HAP-1 (cell line): ENCODE results near the gene GALNT9.

Experiments used
- DNase-seq, 2 experiments: peaks; one replicate each; pipeline ENCODE4 v3.0.0-alpha.2; 2016 to 2020; ENCODE audit warnings: low spot score in 2 of 2
- H3K27me3 ChIP-seq: fragments of 250-450 bp; sonication (Bioruptor Pico); 2 replicates; pipeline ENCODE4 v1.5.1; 2020; ENCODE audit warnings: low read depth, mild to moderate bottlenecking, moderate library complexity
- H3K36me3 ChIP-seq: fragments of 250-450 bp; sonication (Bioruptor Pico); replicated peaks from 2 replicates; pipeline ENCODE4 v1.5.1; 2020; ENCODE audit warnings: mild to moderate bottlenecking
- H3K4me1 ChIP-seq: fragments of 250-450 bp; sonication (Bioruptor Pico); 2 replicates; pipeline ENCODE4 v1.5.1; 2020; ENCODE audit warnings: mild to moderate bottlenecking
- H3K4me3 ChIP-seq: fragments of 250-450 bp; sonication (Bioruptor Pico); 2 replicates; pipeline ENCODE4 v1.5.1; 2020; ENCODE audit warnings: mild to moderate bottlenecking, moderate library complexity
- H3K9me3 ChIP-seq: fragments of 250-450 bp; sonication (Bioruptor Pico); 2 replicates; pipeline ENCODE4 v1.5.1; 2020; ENCODE audit warnings: mild to moderate bottlenecking, moderate library complexity
- in situ Hi-C: fragments of 300-500 bp; cut with MboI; formaldehyde crosslinking; loops from 3 replicates; pipeline ENCODE4 v1.14.3; 2020; ENCODE audit warnings: low sequenced_read_pairs, inconsistent platforms, mixed read lengths

GALNT9 gene

DNA sequence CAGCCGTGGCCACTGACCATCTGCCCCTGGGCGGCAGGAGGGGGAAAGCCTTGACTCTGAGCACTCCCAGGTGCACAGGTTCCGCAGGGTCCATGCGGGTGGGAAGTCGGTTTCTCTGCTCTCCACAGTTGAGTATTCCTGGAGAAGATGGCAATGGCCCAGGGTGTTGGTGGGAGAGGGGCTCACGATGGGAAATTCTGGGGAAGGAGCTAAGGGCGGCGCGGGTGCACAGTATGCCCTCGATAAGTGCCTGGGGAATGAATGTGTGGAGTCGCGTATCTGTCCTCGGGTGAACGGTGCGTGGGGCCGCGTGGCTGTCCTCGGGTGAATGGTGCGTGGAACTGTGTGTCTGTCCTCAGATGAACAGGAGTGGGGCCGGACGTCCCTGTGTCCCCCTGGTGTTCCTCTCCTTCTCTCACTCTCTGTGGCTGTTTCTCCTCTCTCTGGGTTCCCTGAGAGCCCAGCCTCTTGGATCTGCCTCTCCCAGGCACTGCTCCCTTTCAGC is 147.1 kb downstream of the GALNT9 start:
- in situ Hi-C loops = no loop called here
- Histone ChIP-seq H3K36me3 (no peaks in the 10 kb centered on the region), H3K27me3 (peaks cover 28% of the 10 kb centered on the region), H3K4me3 (no peak overlapping the region), H3K9me3 (no peaks in the 10 kb centered on the region), H3K4me1 (no peaks in the 10 kb centered on the region)
- DNase-seq = no peak

DNA sequence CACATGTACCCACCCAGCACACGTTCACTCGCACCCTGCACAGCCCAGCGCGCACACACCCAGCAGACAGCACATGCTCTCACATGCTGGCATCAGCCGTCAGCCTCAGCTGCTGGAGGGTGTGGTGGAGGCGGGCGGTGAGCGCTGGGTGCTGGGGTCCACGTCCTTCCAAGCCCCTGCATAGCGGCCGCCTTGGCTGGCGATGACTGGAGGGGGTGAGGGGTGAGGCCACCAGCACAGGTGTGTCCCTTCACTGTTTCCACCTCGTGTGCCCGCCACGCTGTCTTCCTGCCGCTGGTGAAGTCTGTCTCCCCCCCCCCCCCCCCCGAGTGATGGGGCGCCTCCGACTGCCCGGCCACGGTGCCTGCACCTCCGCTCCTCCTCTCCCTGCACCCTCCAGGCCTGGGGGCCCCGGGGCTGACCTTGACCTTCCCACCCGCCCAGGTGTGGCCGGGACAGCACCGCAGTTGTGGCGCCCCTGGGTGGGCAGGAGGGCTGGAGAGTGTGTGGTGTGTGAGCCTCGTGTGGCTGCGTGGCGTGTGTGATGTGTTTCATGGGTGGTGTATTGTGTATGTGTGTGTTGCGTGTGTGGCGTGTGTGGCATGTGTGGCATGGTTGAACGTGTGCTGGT is 147.7 kb downstream of the GALNT9 start:
- Histone ChIP-seq H3K4me1 (no peaks in the 10 kb centered on the region), H3K27me3 (peaks cover 30% of the 10 kb centered on the region), H3K4me3 (no peak overlapping the region), H3K36me3 (no peaks in the 10 kb centered on the region), H3K9me3 (no peaks in the 10 kb centered on the region)
- DNase-seq = no peak
- in situ Hi-C loops = no loop called here

DNA sequence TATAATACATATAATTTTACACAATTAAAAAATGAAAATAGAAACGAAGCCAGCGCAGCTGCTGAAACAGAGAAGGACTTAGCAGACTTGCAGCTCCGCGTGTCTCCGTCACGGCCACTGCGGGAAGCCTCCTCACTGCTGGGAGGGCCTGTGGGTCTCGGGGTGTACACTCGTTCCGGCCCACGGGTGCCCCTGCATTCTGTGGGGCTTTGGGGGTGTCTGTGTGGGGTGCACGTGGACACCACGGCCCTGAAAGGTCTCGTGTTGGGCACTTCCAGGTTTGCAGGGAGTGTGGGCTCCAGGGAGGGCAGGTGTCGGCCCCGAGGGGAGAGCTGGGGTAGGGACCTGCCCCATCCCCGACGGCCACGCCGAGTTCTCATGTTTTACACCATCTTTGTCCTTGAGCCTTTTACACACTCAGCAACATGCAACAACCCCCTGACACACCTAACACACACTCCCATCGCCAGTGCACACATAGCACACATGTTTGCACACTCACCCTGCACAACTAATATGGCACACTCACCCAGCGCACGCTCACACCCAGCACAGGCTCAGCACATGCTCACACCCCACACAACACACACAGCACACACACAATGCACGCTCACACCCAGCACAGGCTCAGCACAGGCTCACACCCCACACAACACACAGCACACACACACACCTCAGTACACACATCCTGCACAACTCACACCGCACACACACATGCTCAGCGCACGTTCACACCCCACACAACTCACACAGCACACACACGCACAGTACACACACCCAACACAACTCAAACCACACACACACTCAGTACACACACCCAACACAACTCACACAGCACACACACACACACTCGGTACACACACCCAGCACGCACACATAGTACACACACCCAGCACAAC is 148.5 kb downstream of the GALNT9 start:
- Histone ChIP-seq H3K4me1 (no peaks in the 10 kb centered on the region), H3K36me3 (no peaks in the 10 kb centered on the region), H3K27me3 (peaks cover 30% of the 10 kb centered on the region), H3K4me3 (no peak overlapping the region), H3K9me3 (no peaks in the 10 kb centered on the region)
- DNase-seq = no peak
- in situ Hi-C loops = no loop called here

DNA sequence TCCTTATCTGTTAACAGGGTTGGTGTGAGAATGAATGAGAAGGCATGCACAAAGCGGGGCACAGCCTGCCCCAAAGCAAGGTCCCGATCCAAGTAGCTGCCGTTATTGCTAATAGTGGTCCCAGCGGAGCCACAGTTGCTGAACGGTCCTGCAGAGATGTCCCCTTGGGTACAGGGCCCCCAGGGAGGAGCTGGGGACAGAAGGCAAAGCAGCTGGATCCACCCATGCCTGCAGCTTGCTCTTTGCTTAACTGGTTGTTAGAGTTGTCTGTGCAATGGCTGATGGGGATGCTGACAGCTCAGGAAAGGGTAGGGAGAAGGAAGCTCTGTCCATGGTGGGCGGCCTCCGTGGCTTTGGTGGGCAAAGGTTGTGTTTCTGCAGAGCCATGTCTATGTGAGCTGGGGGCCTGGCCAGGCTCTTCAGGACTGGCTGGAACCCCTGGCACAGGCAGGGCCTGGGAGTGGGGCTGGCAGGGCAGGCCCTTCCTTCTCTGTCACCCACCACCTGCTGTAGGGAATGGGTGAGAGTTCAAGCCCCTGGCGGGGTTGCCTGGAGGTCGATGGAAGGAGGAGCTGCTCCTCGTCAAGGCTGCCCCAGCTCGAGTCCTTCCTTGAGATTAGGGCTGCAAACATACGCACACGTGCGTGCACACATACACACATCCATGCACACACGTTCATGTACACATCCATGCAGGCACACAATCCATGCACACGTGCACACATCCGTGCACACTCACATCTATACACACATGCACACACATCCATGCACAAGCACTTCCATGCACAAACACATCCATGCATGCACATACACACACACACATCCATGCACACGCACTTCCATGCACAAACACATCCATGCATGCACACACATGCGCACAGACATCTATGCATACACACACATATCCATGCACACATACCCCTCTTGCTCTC is 149.7 kb downstream of the GALNT9 start:
- in situ Hi-C loops = no loop called here
- no peaks in the 10 kb centered on the region for H3K36me3 ChIP-seq
- no peaks in the 10 kb centered on the region for H3K9me3 ChIP-seq
- no peaks in the 10 kb centered on the region for H3K4me1 ChIP-seq
- H3K27me3 ChIP-seq = peaks cover 30% of the 10 kb centered on the region
- DNase-seq = no peak
- H3K4me3 ChIP-seq = no peak overlapping the region

DNA sequence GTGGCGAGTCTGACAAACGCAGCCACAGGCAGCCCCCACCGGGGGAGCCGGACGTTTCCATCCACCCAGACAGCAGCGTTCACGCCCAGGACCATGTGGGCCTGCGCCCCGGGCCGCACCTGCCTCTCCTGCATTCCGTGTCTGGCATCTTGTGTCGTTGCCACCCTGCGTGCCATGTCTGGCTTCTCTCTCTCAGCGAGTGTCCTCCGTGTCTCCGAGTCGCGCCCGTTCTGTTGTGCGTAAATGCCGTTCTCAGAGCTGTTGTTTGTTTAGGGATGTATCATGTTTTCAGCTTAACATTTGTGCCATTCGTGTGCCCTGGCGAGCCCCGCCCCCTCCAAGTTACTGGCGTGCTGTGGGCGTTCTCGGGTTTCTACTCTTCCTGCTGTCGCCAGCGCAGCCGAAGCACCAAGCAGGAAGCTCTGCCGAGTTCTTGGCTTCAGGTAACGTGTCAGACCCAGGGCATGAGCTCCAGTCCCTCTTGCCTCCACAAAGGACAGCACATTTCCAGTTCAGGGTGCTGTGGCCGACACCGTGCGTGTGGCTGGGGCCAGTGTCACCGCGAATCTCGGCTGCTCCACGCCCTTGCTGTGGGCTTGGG is 150.5 kb downstream of the GALNT9 start:
- H3K27me3 ChIP-seq = peaks cover 30% of the 10 kb centered on the region
- no peaks in the 10 kb centered on the region for H3K9me3 ChIP-seq
- in situ Hi-C loops = no loop called here
- no peaks in the 10 kb centered on the region for H3K36me3 ChIP-seq
- H3K4me1 ChIP-seq = no peaks in the 10 kb centered on the region
- DNase-seq = no peak
- no peak overlapping the region for H3K4me3 ChIP-seq

DNA sequence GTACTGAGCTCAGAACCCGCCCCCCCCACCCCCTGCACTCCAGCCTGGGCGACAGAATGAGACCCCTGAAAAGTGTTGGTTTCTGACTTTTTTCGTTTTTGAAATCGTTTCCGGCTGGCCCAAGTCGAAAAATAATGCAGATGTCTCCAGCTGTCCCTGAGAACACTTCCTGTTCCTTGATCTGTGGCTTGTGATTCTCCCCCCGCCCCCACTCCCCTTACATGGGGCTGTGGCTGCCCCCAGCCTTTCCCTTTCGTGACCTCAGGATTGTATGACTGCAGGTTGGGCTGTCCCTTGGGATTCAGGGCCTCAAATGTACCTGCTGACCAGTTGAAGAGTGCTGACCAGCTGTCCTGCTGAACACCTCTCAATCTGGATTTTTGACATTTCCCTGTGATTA is 151.1 kb downstream of the GALNT9 start:
- Histone ChIP-seq H3K4me3 (no peak overlapping the region), H3K36me3 (no peaks in the 10 kb centered on the region), H3K27me3 (peaks cover 27% of the 10 kb centered on the region), H3K4me1 (no peaks in the 10 kb centered on the region), H3K9me3 (no peaks in the 10 kb centered on the region)
- in situ Hi-C loops = no loop called here
- DNase-seq = no peak

DNA sequence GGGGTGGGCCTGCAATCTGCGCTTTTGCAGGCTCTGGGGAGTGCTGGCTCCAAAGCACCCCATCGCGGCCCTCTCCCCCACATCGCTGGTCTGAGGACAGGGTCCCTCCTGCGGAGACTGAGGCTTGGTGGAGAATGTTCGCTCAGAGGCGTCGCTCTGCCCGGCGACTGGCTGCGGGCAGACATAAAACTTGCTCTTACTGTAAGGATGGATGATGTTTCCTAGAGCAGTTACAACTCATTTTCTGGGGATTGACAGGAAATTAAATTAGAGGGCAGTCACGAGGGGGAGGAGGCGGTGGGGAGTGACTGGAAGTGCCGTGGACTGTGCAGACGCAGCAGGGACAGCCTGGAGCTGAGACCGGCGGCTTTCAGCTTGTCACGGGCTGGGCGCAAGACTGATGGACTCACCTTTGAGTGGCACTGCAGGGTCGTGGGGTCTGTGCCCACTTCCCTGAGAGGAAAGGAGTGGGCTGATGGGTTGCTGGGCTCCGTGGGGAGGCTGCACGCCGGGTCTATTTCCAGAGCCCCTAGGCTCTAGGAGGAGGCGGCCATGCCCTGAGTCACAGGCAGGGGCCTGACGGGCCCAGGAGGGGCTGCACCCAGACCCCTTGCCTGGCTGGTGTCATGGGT is 152.4 kb downstream of the GALNT9 start:
- Histone ChIP-seq H3K36me3 (no peaks in the 10 kb centered on the region), H3K27me3 (peaks cover 36% of the 10 kb centered on the region), H3K4me3 (no peak overlapping the region), H3K4me1 (no peaks in the 10 kb centered on the region), H3K9me3 (no peaks in the 10 kb centered on the region)
- in situ Hi-C loops = no loop called here
- DNase-seq = no peak

DNA sequence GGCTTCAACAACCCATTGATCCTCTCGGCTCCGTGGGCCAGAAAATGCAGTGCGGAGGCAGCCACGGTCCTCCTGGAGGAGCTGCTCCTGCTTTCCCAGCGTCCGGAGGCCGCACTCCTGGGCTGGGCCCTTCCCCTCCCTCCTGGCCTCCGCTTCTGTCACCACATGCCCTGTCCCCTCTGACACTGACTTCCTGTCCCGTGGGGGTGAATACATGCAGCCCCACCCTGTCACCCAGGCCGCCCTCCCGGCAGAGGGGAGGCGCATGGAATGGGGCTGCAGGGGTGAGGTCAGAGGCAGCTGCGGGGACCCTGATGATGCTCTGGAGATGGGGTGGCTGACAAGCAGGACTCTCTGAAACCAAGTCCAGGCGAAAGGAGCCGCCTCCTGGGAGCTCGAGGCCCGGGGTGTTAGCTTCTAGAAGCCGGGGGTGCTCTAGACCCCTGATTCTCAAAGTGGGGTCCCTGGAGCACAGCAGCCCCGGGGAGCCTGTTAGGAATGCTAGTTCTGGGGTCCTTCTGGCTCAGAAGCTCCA is 152.9 kb downstream of the GALNT9 start:
- Histone ChIP-seq H3K27me3 (peaks cover 36% of the 10 kb centered on the region), H3K4me3 (no peak overlapping the region), H3K9me3 (no peaks in the 10 kb centered on the region), H3K4me1 (no peaks in the 10 kb centered on the region), H3K36me3 (no peaks in the 10 kb centered on the region)
- DNase-seq = no peak
- in situ Hi-C loops = no loop called here

DNA sequence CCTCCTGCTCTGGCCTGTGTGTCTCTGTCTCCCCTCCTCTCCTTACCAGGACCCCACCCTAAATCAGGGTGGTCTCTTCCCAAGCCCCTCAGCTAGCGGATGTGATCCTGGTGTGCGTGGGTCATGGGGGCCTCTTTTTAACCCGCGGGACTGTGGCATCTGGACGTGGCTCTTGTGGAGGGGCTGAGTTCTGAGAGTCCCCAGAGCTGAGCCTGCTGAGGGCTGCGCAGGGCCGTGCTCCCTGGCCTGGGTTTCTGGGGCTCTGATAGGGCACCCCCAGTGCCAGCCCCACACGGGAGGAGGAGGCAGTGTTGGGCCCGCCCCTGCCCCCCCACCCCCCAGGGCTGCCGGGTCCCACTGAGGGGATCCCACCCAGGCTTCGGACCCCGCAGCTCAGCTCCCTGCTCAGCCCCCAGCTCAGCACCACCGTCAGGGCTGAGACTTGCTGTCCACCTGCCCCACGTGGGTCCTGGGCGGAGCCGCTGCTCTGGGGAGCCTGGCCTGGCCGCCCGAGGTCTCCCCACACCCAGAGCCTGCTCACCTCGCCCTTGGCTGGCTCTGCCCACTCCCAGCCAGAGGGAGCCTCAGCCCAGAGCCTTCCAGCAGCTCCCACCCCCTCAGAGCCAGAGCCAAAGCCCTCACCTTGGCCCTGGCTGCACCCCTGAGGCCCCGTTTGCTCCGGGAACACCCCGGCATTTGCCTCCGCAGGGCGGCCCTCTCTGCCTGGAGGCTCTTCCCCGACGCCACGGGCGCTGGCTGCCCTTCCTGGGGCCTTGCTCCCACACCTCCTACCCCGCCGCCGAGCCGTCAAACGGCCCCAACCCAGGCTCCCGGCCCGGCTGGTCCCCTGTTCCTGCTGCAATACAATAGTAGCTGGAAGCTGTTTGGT is 153.6 kb downstream of the GALNT9 start:
- Histone ChIP-seq H3K36me3 (no peaks in the 10 kb centered on the region), H3K27me3 (peaks cover 36% of the 10 kb centered on the region), H3K9me3 (no peaks in the 10 kb centered on the region), H3K4me1 (no peaks in the 10 kb centered on the region), H3K4me3 (no peak overlapping the region)
- no peak for DNase-seq
- in situ Hi-C loops = no loop called here

DNA sequence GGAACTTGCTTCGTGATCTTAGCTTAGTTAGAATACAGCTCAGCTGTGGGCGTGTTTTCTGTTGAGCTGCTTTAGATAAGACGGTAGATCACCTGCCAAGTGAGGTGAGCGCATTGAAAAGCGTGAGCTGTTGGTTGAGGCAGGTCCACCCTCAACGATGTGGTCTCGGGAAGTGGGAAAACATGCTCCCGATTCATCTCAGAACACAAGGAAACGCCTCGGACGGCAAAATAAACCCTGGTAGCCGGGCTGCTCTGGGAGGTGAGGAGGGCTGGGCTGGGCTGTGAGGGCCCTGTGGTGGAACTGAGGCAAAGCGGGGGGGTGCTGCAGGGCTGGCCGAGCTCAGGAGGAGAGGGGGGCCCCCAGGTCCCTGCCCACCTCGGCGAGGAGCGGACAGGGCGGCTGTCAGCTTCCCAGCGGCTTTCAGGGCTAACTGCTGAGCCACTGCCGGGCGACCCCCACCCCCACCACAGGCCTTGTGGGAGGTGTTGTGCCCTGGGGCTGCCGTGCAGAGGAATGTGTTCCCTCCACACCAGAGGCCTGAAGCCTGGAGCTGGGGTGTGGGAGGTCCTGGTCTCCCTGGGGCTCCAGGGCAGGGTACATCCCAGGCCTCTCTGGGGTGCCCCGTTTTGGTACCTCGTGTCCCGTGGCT is 154.4 kb downstream of the GALNT9 start:
- in situ Hi-C loops = loop anchor here (25.0 kb wide), 1 partner anchor 387 kb away; no protein-coding TSS in a partner anchor
- Histone ChIP-seq H3K4me1 (no peaks in the 10 kb centered on the region), H3K4me3 (no peak overlapping the region), H3K36me3 (no peaks in the 10 kb centered on the region), H3K9me3 (no peaks in the 10 kb centered on the region), H3K27me3 (peaks cover 35% of the 10 kb centered on the region)
- no peak for DNase-seq

DNA sequence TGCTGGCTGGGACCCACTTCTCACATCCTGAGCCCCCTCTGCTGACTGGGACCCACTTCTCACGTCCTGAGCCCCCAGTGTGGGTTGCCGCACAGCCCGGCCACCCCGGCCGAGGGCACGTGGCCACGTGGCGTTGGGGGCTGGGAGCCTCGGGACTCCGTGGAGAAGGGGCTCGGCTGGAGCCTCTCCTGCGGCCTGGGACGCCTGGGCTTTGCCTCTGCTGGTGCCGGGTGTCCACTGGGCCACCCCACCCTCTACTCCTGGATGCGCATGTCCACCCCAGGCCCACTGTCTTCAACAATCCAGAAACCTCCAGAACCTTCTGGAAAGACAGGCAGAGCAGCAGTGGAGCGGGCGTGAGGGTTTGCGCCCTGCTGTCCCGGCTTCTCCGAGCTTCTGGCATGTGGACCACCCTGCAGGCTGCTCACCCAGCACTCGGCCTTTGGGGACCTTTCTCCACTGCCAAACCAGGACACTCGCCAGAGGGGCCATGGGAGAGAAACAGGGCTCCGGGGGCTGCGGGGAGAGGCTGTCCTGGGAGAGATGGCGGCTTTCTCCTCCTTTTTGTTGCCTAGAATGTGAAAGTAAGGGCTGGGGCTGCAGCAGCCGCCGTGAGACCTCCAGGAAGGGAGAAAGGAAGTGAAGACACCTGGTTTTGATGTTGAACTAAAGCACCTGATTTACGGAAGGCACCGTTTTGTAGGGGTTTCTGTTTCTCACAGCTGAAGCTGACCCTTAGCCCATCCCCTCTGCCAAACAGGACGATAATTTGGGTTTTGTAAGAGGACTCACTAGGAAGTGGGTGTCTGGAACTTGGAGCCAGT is 155.2 kb downstream of the GALNT9 start:
- Histone ChIP-seq H3K9me3 (no peaks in the 10 kb centered on the region), H3K36me3 (no peaks in the 10 kb centered on the region), H3K27me3 (peaks cover 29% of the 10 kb centered on the region), H3K4me3 (no peak overlapping the region), H3K4me1 (no peaks in the 10 kb centered on the region)
- DNase-seq = no peak
- in situ Hi-C loops = loop anchor here (25.0 kb wide), 1 partner anchor 388 kb away; no protein-coding TSS in a partner anchor
